Activated T-cell treated with anti-CD3 and anti-CD28 coated beads, Interleukin-2, amount 50 U/mL, for 1 hour (primary cell): Measurements from ENCODE around the gene AMY2B.
"Not testable (repeated sequence)": the region's sequence is repeated elsewhere in the genome, so short reads cannot be mapped to it uniquely, and the experiment has no call there.

Source experiments
- DNase-seq: peaks from one replicate; pipeline ENCODE4 v3.0.0-alpha.2; 2020

Gene AMY2B

DNA sequence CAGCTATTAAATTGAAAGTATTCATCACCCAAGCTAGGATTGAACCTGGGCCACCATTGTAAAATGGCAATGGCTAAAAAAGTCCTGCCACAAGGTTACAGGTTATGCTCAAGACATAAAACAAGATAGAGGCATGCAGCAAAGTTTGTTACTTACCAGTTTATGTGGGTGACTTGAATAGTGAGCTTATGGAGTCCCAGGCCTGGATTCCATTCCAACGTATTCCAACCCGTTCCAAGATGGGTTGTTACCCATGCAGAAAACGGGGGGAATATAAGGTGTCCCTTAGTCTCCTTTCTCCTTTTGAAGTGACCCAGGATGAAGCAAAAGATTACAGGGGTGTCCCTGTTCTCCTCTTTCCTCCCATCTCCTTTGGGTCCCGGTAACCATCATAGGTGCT lies 56.0 kb downstream of the AMY2B start:
- DNase-seq: not testable (repeated sequence)
